ENCODE data around the gene SORT1. TPM values are rescaled to one million over a fixed set of nuclear protein-coding genes. Genes with fewer than 3 reads are reported as not detected.
A peak's percentile ranks its signal among the peaks of the same experiment; 100 is the strongest.
"Not testable (repeated sequence)": the region's sequence is repeated elsewhere in the genome, so short reads cannot be mapped to it uniquely, and the experiment has no call there.

SORT1 gene
- polyA plus RNA-seq, 2 donors: 25.3 to 34.9 TPM

- no peaks in the 10 kb centered on the region for H3K9me3 ChIP-seq (ENCODE audit: control insufficient read depth in 2 of 2, insufficient read depth in 1 of 2, low read depth in 1 of 2, low read length in 1 of 2)
- H3K27me3 ChIP-seq (ENCODE audit: control insufficient read depth in 1 of 2, insufficient read depth in 2 of 2, low read length in 2 of 2): no peaks in the 10 kb centered on the region
- no peak overlapping the region for H3K27ac ChIP-seq (ENCODE audit: low read depth in 2 of 2, low read length in 1 of 2)
- H3K36me3 ChIP-seq (ENCODE audit: control insufficient read depth in 2 of 2, insufficient read depth in 2 of 2, low read length in 1 of 2): no peaks in the 10 kb centered on the region
- WGBS, 2 donors: 55 to 56% methylated on average over 2 of the region's 2 CpGs
- H3K4me3 ChIP-seq (ENCODE audit: low read depth in 1 of 2, low read length in 2 of 2): no peak overlapping the region
- no peaks in the 10 kb centered on the region for H3K4me1 ChIP-seq (ENCODE audit: control insufficient read depth in 2 of 2, insufficient read depth in 2 of 2, low read length in 1 of 2)
Measured at GRCh38 chr1:109383087-109383779, 14.5 kb downstream of the SORT1 start.

- H3K27ac ChIP-seq (ENCODE audit: low read depth in 2 of 2, low read length in 1 of 2): no peak overlapping the region
- no peaks in the 10 kb centered on the region for H3K4me1 ChIP-seq (ENCODE audit: control insufficient read depth in 2 of 2, insufficient read depth in 2 of 2, low read length in 1 of 2)
- 61 to 69% methylated on average over 2 of the region's 2 CpGs for WGBS, 2 donors
Measured at GRCh38 chr1:109381573-109381972, 16.1 kb downstream of the SORT1 start.

GRCh38 chr1:109379907-109380306 is 17.8 kb downstream of the SORT1 start:
- no peaks in the 10 kb centered on the region for H3K36me3 ChIP-seq (ENCODE audit: control insufficient read depth in 2 of 2, insufficient read depth in 2 of 2, low read length in 1 of 2)
- H3K9me3 ChIP-seq (ENCODE audit: control insufficient read depth in 2 of 2, insufficient read depth in 1 of 2, low read depth in 1 of 2, low read length in 1 of 2): no peaks in the 10 kb centered on the region
- no peak overlapping the region for H3K27ac ChIP-seq (ENCODE audit: low read depth in 2 of 2, low read length in 1 of 2)
- no peaks in the 10 kb centered on the region for H3K4me1 ChIP-seq (ENCODE audit: control insufficient read depth in 2 of 2, insufficient read depth in 2 of 2, low read length in 1 of 2)
- no peaks in the 10 kb centered on the region for H3K27me3 ChIP-seq (ENCODE audit: control insufficient read depth in 1 of 2, insufficient read depth in 2 of 2, low read length in 2 of 2)
- H3K4me3 ChIP-seq (ENCODE audit: low read depth in 1 of 2, low read length in 2 of 2): no peak overlapping the region
- 89 to 94% methylated on average over 3 of the region's 3 CpGs for WGBS, 2 donors

More at GRCh38 chr1:109381573-109381972, 16.1 kb downstream of the SORT1 start:
- no peaks in the 10 kb centered on the region for H3K36me3 ChIP-seq (ENCODE audit: control insufficient read depth in 2 of 2, insufficient read depth in 2 of 2, low read length in 1 of 2)
- H3K4me3 ChIP-seq (ENCODE audit: low read depth in 1 of 2, low read length in 2 of 2): no peak overlapping the region
- H3K9me3 ChIP-seq (ENCODE audit: control insufficient read depth in 2 of 2, insufficient read depth in 1 of 2, low read depth in 1 of 2, low read length in 1 of 2): no peaks in the 10 kb centered on the region
- H3K27me3 ChIP-seq (ENCODE audit: control insufficient read depth in 1 of 2, insufficient read depth in 2 of 2, low read length in 2 of 2): no peaks in the 10 kb centered on the region

DNA sequence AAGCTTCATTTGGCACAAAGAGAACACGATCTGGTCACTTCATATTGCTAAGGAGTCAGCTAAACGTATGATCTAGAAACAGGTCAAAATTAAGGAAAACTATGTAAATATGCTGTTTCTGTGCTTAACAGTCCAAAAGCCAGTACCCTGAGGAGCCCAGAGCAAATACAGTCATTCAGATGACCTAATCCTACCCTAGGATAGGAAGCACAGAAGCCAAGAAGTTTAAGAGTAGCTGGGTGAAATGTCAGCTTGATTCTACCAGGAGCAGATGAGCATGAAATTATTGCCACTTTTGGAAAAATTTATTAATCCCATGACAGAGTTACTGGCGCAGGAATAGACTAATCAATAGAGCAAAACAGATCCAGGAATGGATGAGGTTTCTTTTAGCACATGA is 18.3 kb downstream of the SORT1 start:
- Histone ChIP-seq H3K36me3 (ENCODE audit: control insufficient read depth in 2 of 2, insufficient read depth in 2 of 2, low read length in 1 of 2) (no peaks in the 10 kb centered on the region), H3K4me1 (ENCODE audit: control insufficient read depth in 2 of 2, insufficient read depth in 2 of 2, low read length in 1 of 2) (no peaks in the 10 kb centered on the region), H3K9me3 (ENCODE audit: control insufficient read depth in 2 of 2, insufficient read depth in 1 of 2, low read depth in 1 of 2, low read length in 1 of 2) (no peaks in the 10 kb centered on the region), H3K27me3 (ENCODE audit: control insufficient read depth in 1 of 2, insufficient read depth in 2 of 2, low read length in 2 of 2) (no peaks in the 10 kb centered on the region), H3K27ac (ENCODE audit: low read depth in 2 of 2, low read length in 1 of 2) (no peak overlapping the region), H3K4me3 (ENCODE audit: low read depth in 1 of 2, low read length in 2 of 2) (no peak overlapping the region)
- WGBS, 2 donors: 87 to 88% methylated on average over 3 of the region's 3 CpGs

DNA sequence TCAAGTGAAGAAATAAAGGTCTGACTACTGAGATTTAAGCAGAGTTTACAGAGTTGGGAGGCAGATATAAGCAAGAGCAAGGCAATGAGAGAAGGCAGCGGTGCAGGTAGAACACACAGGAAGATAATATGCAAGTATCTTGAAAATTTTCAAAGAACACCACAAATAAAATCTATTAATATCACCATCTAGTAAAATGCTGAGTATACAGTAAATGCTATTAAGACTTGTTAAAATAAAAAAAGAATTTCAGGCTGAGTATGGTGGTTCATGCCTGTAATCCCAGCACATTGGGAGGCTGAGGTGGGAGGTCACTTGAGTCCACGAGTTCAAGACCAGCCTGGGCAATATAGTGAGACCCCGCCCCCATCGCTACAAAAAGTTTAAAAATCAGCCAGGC is 20.0 kb downstream of the SORT1 start:
- H3K9me3 ChIP-seq (ENCODE audit: control insufficient read depth in 2 of 2, insufficient read depth in 1 of 2, low read depth in 1 of 2, low read length in 1 of 2): no peaks in the 10 kb centered on the region
- H3K27me3 ChIP-seq (ENCODE audit: control insufficient read depth in 1 of 2, insufficient read depth in 2 of 2, low read length in 2 of 2): no peaks in the 10 kb centered on the region
- no peaks in the 10 kb centered on the region for H3K4me1 ChIP-seq (ENCODE audit: control insufficient read depth in 2 of 2, insufficient read depth in 2 of 2, low read length in 1 of 2)
- WGBS, 2 donors: 96% methylated on average over 4 of the region's 4 CpGs
- H3K36me3 ChIP-seq (ENCODE audit: control insufficient read depth in 2 of 2, insufficient read depth in 2 of 2, low read length in 1 of 2): no peaks in the 10 kb centered on the region
- no peak overlapping the region for H3K27ac ChIP-seq (ENCODE audit: low read depth in 2 of 2, low read length in 1 of 2)
- no peak overlapping the region for H3K4me3 ChIP-seq (ENCODE audit: low read depth in 1 of 2, low read length in 2 of 2)

GRCh38 chr1:109373696-109374095 is 24.0 kb downstream of the SORT1 start:
- H3K36me3 ChIP-seq (ENCODE audit: control insufficient read depth in 2 of 2, insufficient read depth in 2 of 2, low read length in 1 of 2); H3K27ac ChIP-seq (ENCODE audit: low read depth in 2 of 2, low read length in 1 of 2); H3K27me3 ChIP-seq (ENCODE audit: control insufficient read depth in 1 of 2, insufficient read depth in 2 of 2, low read length in 2 of 2); H3K9me3 ChIP-seq (ENCODE audit: control insufficient read depth in 2 of 2, insufficient read depth in 1 of 2, low read depth in 1 of 2, low read length in 1 of 2); H3K4me3 ChIP-seq (ENCODE audit: low read depth in 1 of 2, low read length in 2 of 2); H3K4me1 ChIP-seq (ENCODE audit: control insufficient read depth in 2 of 2, insufficient read depth in 2 of 2, low read length in 1 of 2): not testable (repeated sequence)
- WGBS, 2 donors: 93 to 95% methylated on average over 2 of the region's 2 CpGs

- Histone ChIP-seq H3K4me1 (ENCODE audit: control insufficient read depth in 2 of 2, insufficient read depth in 2 of 2, low read length in 1 of 2) (no peaks in the 10 kb centered on the region), H3K27me3 (ENCODE audit: control insufficient read depth in 1 of 2, insufficient read depth in 2 of 2, low read length in 2 of 2) (no peaks in the 10 kb centered on the region), H3K9me3 (ENCODE audit: control insufficient read depth in 2 of 2, insufficient read depth in 1 of 2, low read depth in 1 of 2, low read length in 1 of 2) (no peaks in the 10 kb centered on the region), H3K36me3 (ENCODE audit: control insufficient read depth in 2 of 2, insufficient read depth in 2 of 2, low read length in 1 of 2) (no peaks in the 10 kb centered on the region), H3K27ac (ENCODE audit: low read depth in 2 of 2, low read length in 1 of 2) (peak overlapping the region in 1 of 2 donors; percentile 24), H3K4me3 (ENCODE audit: low read depth in 1 of 2, low read length in 2 of 2) (no peak overlapping the region)
- 55 to 62% methylated on average over 5 of the region's 5 CpGs for whole genome bisulfite sequencing, 2 donors
Measured at GRCh38 chr1:109373126-109373525, 24.6 kb downstream of the SORT1 start.

- Histone ChIP-seq H3K27me3 (ENCODE audit: control insufficient read depth in 1 of 2, insufficient read depth in 2 of 2, low read length in 2 of 2) (no peaks in the 10 kb centered on the region), H3K27ac (ENCODE audit: low read depth in 2 of 2, low read length in 1 of 2) (no peak overlapping the region), H3K4me3 (ENCODE audit: low read depth in 1 of 2, low read length in 2 of 2) (no peak overlapping the region), H3K4me1 (ENCODE audit: control insufficient read depth in 2 of 2, insufficient read depth in 2 of 2, low read length in 1 of 2) (no peaks in the 10 kb centered on the region), H3K9me3 (ENCODE audit: control insufficient read depth in 2 of 2, insufficient read depth in 1 of 2, low read depth in 1 of 2, low read length in 1 of 2) (no peaks in the 10 kb centered on the region), H3K36me3 (ENCODE audit: control insufficient read depth in 2 of 2, insufficient read depth in 2 of 2, low read length in 1 of 2) (no peaks in the 10 kb centered on the region)
- 96 to 97% methylated on average over 6 of the region's 6 CpGs for WGBS, 2 donors
Measured at GRCh38 chr1:109372281-109372680, 25.4 kb downstream of the SORT1 start.

- Histone ChIP-seq H3K4me1 (ENCODE audit: control insufficient read depth in 2 of 2, insufficient read depth in 2 of 2, low read length in 1 of 2) (no peaks in the 10 kb centered on the region), H3K9me3 (ENCODE audit: control insufficient read depth in 2 of 2, insufficient read depth in 1 of 2, low read depth in 1 of 2, low read length in 1 of 2) (no peaks in the 10 kb centered on the region), H3K27me3 (ENCODE audit: control insufficient read depth in 1 of 2, insufficient read depth in 2 of 2, low read length in 2 of 2) (no peaks in the 10 kb centered on the region), H3K36me3 (ENCODE audit: control insufficient read depth in 2 of 2, insufficient read depth in 2 of 2, low read length in 1 of 2) (peaks cover 0 to 4% of the 10 kb centered on the region in 2 donors), H3K27ac (ENCODE audit: low read depth in 2 of 2, low read length in 1 of 2) (peak overlapping the region; percentile 72), H3K4me3 (ENCODE audit: low read depth in 1 of 2, low read length in 2 of 2) (no peak overlapping the region)
- 44 to 48% methylated on average over 4 of the region's 4 CpGs for WGBS, 2 donors
Measured at GRCh38 chr1:109371341-109371739, 26.4 kb downstream of the SORT1 start.

- H3K9me3 ChIP-seq (ENCODE audit: control insufficient read depth in 2 of 2, insufficient read depth in 1 of 2, low read depth in 1 of 2, low read length in 1 of 2): no peaks in the 10 kb centered on the region
- WGBS, 2 donors: 51 to 55% methylated on average over 7 of the region's 7 CpGs
- peak overlapping the region; percentile 60 to 72 for H3K27ac ChIP-seq (ENCODE audit: low read depth in 2 of 2, low read length in 1 of 2)
- no peak overlapping the region for H3K4me3 ChIP-seq (ENCODE audit: low read depth in 1 of 2, low read length in 2 of 2)
- H3K4me1 ChIP-seq (ENCODE audit: control insufficient read depth in 2 of 2, insufficient read depth in 2 of 2, low read length in 1 of 2): no peaks in the 10 kb centered on the region
- no peaks in the 10 kb centered on the region for H3K27me3 ChIP-seq (ENCODE audit: control insufficient read depth in 1 of 2, insufficient read depth in 2 of 2, low read length in 2 of 2)
- H3K36me3 ChIP-seq (ENCODE audit: control insufficient read depth in 2 of 2, insufficient read depth in 2 of 2, low read length in 1 of 2): peaks cover 0 to 4% of the 10 kb centered on the region in 2 donors
Measured at GRCh38 chr1:109370712-109371340, 26.9 kb downstream of the SORT1 start.
